ENCODE data around the gene MLH1.

MLH1 gene

DNA sequence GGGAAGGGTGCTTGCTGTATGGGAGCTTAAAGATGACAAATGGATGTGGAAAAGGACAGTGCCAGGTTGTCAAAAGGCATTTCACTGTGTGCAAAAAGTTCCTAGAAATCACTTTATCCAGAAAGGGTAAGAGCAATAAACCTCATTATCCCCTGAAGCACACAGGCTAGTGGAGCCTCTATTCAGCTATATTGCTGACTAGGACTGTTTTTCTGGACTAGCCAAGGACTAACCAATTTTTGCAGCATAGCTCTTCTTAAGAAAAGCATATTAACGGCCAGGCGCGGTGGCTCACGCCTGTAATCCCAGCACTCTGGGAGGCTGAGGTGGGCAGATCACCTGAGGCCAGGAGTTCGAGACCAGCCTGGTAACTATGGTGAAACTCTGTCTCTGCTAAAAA is 64.8 kb downstream of the MLH1 start:
- ATAC-seq (ENCODE audit: low read depth), result no peak
- no peaks in the 10 kb centered on the region for H3K9me3 ChIP-seq (ENCODE audit: severe bottlenecking)

DNA sequence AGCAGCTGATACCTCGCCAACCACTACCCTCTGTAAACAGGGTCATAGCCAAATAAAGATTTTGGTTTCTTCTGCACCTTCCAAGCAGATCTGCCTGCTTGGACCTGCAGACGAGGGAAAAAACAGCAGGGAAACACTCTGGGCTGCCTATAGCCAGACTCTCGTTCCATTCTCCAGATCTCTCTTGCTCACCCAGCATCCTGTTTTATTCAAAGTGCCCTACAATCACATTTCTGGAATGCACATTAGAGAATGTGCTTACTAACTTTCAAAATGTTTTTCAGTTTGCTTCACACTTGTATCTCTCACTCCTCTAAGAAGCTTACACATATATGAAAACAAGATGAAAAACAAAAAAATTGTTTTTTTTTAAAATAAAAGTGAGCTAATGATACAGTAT is 71.4 kb downstream of the MLH1 start:
- Histone ChIP-seq H3K36me3 (ENCODE audit: low read depth) (peaks cover 53% of the 10 kb centered on the region), H3K27me3 (ENCODE audit: insufficient read depth, poor library complexity, severe bottlenecking) (no peaks in the 10 kb centered on the region), H3K27ac (ENCODE audit: poor library complexity, severe bottlenecking) (no peak overlapping the region), H3K9me3 (ENCODE audit: severe bottlenecking) (no peaks in the 10 kb centered on the region), H3K4me1 (ENCODE audit: insufficient read depth, poor library complexity, severe bottlenecking) (no peaks in the 10 kb centered on the region), H3K4me3 (ENCODE audit: severe bottlenecking) (no peak overlapping the region)
- ATAC-seq (ENCODE audit: low read depth), result no peak
- TF ChIP-seq, protein P1, sequence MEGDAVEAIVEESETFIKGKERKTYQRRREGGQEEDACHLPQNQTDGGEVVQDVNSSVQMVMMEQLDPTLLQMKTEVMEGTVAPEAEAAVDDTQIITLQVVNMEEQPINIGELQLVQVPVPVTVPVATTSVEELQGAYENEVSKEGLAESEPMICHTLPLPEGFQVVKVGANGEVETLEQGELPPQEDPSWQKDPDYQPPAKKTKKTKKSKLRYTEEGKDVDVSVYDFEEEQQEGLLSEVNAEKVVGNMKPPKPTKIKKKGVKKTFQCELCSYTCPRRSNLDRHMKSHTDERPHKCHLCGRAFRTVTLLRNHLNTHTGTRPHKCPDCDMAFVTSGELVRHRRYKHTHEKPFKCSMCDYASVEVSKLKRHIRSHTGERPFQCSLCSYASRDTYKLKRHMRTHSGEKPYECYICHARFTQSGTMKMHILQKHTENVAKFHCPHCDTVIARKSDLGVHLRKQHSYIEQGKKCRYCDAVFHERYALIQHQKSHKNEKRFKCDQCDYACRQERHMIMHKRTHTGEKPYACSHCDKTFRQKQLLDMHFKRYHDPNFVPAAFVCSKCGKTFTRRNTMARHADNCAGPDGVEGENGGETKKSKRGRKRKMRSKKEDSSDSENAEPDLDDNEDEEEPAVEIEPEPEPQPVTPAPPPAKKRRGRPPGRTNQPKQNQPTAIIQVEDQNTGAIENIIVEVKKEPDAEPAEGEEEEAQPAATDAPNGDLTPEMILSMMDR (IDR thresholded peaks at IDR 0.05; ENCODE audit: poor library complexity, severe bottlenecking), result no peak
- no peak for DNase-seq (ENCODE audit: low spot score)

More for the DNA sequence above, 64.8 kb downstream of the MLH1 start:
- Histone ChIP-seq H3K27me3 (ENCODE audit: insufficient read depth, poor library complexity, severe bottlenecking) (no peaks in the 10 kb centered on the region), H3K27ac (ENCODE audit: poor library complexity, severe bottlenecking) (no peak overlapping the region), H3K4me1 (ENCODE audit: insufficient read depth, poor library complexity, severe bottlenecking) (no peaks in the 10 kb centered on the region), H3K4me3 (ENCODE audit: severe bottlenecking) (no peak overlapping the region), H3K36me3 (ENCODE audit: low read depth) (peaks cover 57% of the 10 kb centered on the region)
- no peak for DNase-seq (ENCODE audit: low spot score)
- TF ChIP-seq, protein P1 (IDR thresholded peaks at IDR 0.05; ENCODE audit: poor library complexity, severe bottlenecking), result no peak

DNA sequence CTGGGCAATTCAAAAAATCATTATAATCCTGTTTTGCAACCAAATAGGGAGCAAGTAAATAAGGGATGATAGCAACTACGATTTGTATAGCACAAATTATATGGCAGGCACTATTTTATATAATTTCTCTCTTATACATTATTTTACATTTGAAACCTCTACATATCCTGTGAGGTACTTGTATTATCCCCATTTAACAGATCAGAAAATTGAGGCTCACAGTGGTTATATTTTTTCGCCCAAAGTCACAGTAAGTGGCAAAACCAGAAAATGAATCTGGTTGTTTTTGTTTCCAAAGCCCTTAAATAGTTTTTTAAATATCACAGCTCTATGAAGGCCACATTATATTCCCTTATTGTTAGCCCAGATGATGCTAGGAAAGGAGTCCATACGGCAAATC is 74.3 kb downstream of the MLH1 start:
- Histone ChIP-seq H3K27me3 (ENCODE audit: insufficient read depth, poor library complexity, severe bottlenecking) (no peaks in the 10 kb centered on the region), H3K36me3 (ENCODE audit: low read depth) (peaks cover 56% of the 10 kb centered on the region), H3K27ac (ENCODE audit: poor library complexity, severe bottlenecking) (no peak overlapping the region), H3K4me3 (ENCODE audit: severe bottlenecking) (no peak overlapping the region), H3K4me1 (ENCODE audit: insufficient read depth, poor library complexity, severe bottlenecking) (no peaks in the 10 kb centered on the region), H3K9me3 (ENCODE audit: severe bottlenecking) (no peaks in the 10 kb centered on the region)
- ATAC-seq (ENCODE audit: low read depth) (no peak), DNase-seq (ENCODE audit: low spot score) (no peak)
- TF ChIP-seq, protein P1 (IDR thresholded peaks at IDR 0.05; ENCODE audit: poor library complexity, severe bottlenecking), result no peak

DNA sequence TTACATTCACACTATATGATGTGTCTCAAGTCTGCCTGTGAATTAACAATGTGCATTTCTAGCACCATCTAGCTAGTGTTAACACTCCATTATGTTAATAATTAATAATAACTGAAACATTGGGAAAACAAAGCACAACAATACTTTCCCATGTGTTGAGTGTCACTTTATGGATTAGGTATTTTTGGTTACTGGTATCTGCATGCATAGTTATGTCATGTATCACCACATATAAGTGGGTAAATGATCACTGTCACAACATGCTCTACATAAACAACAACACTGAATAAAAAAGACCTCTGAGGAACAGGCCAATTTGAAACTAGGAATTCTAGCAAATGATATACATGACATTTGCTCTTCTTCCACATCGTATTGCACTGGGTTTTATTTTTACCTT is 74.7 kb downstream of the MLH1 start:
- H3K27me3 ChIP-seq (ENCODE audit: insufficient read depth, poor library complexity, severe bottlenecking), result no peaks in the 10 kb centered on the region
- H3K4me1 ChIP-seq (ENCODE audit: insufficient read depth, poor library complexity, severe bottlenecking), result no peaks in the 10 kb centered on the region
- no peak overlapping the region for H3K27ac ChIP-seq (ENCODE audit: poor library complexity, severe bottlenecking)
- TF ChIP-seq, protein P1 (IDR thresholded peaks at IDR 0.05; ENCODE audit: poor library complexity, severe bottlenecking), result no peak
- ATAC-seq (ENCODE audit: low read depth) (no peak), DNase-seq (ENCODE audit: low spot score) (no peak)
- H3K36me3 ChIP-seq (ENCODE audit: low read depth), result peaks cover 56% of the 10 kb centered on the region
- H3K9me3 ChIP-seq (ENCODE audit: severe bottlenecking), result no peaks in the 10 kb centered on the region
- no peak overlapping the region for H3K4me3 ChIP-seq (ENCODE audit: severe bottlenecking)

DNA sequence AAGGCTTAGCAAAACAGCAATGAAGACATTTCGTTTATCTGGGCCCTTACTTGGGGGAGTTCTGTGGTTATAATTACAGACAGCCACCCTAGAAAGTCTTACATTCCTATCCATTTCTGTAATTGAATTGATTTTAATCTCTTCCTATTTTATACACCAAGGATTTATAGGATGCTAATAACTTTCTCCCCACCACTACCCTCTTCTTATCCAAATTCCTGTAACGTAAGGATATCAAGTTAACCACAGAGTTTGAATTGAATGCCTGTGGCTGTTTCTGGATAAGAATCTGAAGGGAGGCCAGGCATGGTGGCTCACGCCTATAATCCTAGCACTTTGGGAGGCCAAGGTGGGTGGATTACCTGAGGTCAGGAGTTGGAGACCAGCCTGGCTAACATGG is 78.6 kb downstream of the MLH1 start:
- TF ChIP-seq, protein P1 (IDR thresholded peaks at IDR 0.05; ENCODE audit: poor library complexity, severe bottlenecking), result no peak
- no peaks in the 10 kb centered on the region for H3K9me3 ChIP-seq (ENCODE audit: severe bottlenecking)
- H3K36me3 ChIP-seq (ENCODE audit: low read depth), result peaks cover 52% of the 10 kb centered on the region
- DNase-seq (ENCODE audit: low spot score) (no peak), ATAC-seq (ENCODE audit: low read depth) (no peak)
- no peaks in the 10 kb centered on the region for H3K4me1 ChIP-seq (ENCODE audit: insufficient read depth, poor library complexity, severe bottlenecking)
- no peaks in the 10 kb centered on the region for H3K27me3 ChIP-seq (ENCODE audit: insufficient read depth, poor library complexity, severe bottlenecking)
- no peak overlapping the region for H3K4me3 ChIP-seq (ENCODE audit: severe bottlenecking)
- H3K27ac ChIP-seq (ENCODE audit: poor library complexity, severe bottlenecking), result no peak overlapping the region
